Tibial nerve (tissue), 4 donors: Measurements from ENCODE around the gene ZFPL1. TPM values are rescaled to one million over a fixed set of nuclear protein-coding genes. Genes with fewer than 3 reads are reported as not detected.

ENCODE experiments used
- DNase-seq, 2 donors: peaks; one replicate each; pipeline ENCODE4 v3.0.0-alpha.2; 2019; ENCODE audit warnings: low spot score in 2 of 2
- H3K27ac ChIP-seq, 4 donors: fragments of 200-600 bp; sonication (generic) in 3 of 4; one replicate each; pipeline ENCODE4 v1.5.1; 2017 to 2019; ENCODE audit warnings: mild to moderate bottlenecking in 1 of 4
- H3K27me3 ChIP-seq, 2 donors: fragments of 200-600 bp; sonication (generic) in 1 of 2; one replicate each; pipeline versions ENCODE4 v1.5.1 to v1.6.0; 2017 to 2019
- H3K36me3 ChIP-seq, 3 donors: fragments of 200-600 bp; sonication (generic); one replicate each; pipeline ENCODE4 v1.5.1; 2018 to 2019
- H3K4me1 ChIP-seq, 4 donors: fragments of 200-600 bp; sonication (generic) in 3 of 4; one replicate each; pipeline ENCODE4 v1.5.1; 2017 to 2019
- H3K4me3 ChIP-seq, 4 donors: fragments of 200-600 bp; sonication (generic) in 3 of 4; one replicate each; pipeline ENCODE4 v1.5.1; 2017 to 2019; ENCODE audit warnings: mild to moderate bottlenecking in 1 of 4, moderate library complexity in 1 of 4
- H3K9me3 ChIP-seq, 4 donors: fragments of 200-600 bp; sonication (generic) in 3 of 4; one replicate each; pipeline ENCODE4 v1.5.1; 2017 to 2019
- CTCF ChIP-seq, 5 experiments: fragments of 200-600 bp in 3 of 5; fragments of 450-650 bp in 2 of 5; sonication (generic) in 3 of 5; IDR thresholded peaks; one replicate each; pipeline ENCODE4 v1.5.1; 2016 to 2019; ENCODE audit warnings: antibody characterized with exemption in 5 of 5, mild to moderate bottlenecking in 3 of 5, moderate library complexity in 2 of 5
- EP300 ChIP-seq, 2 donors: sonication (generic); formaldehyde crosslinking; IDR thresholded peaks; one replicate each; pipeline ENCODE4 v1.6.1; 2017; ENCODE audit warnings: antibody characterized with exemption in 2 of 2, mild to moderate bottlenecking in 1 of 2
- POLR2A ChIP-seq, 2 donors: fragments of 450-650 bp; IDR thresholded peaks; one replicate each; pipeline ENCODE4 v1.6.1; 2017; ENCODE audit warnings: antibody characterized with exemption in 2 of 2, mild to moderate bottlenecking in 2 of 2, moderate library complexity in 2 of 2
- WGBS, 2 donors: methylation state at CpG; one replicate each; pipeline ENCODE4 v1.1.5; 2018; 5-methylcytosine and 5-hydroxymethylcytosine counted together
- total RNA-seq, 4 donors: library from RNA; depleted of rRNA; stranded (reverse); fragments of >200 nt; gene quantifications; one replicate each; pipeline ENCODE4 v1.1.0, GENCODE V29; 2016

ZFPL1 gene
- total RNA-seq, 4 donors from 2014 or later: 28.0 to 48.3 (median 35.1) TPM

- Histone ChIP-seq H3K36me3 (peaks cover 0 to 27% (median 0%) of the 10 kb centered on the region in 3 donors), H3K27ac (no peak overlapping the region), H3K4me3 (no peak overlapping the region), H3K27me3 (no peaks in the 10 kb centered on the region), H3K9me3 (no peaks in the 10 kb centered on the region), H3K4me1 (peaks cover 0 to 41% (median 10%) of the 10 kb centered on the region in 4 donors)
- TF ChIP-seq POLR2A (IDR thresholded peaks at IDR 0.05) (no peak), EP300 (IDR thresholded peaks at IDR 0.05) (no peak), CTCF (IDR thresholded peaks at IDR 0.05) (no peak)
- DNase-seq: no peak
- 87 to 88% methylated on average over 6 of the region's 6 CpGs for WGBS, 2 donors
These were observed 16.8 kb downstream of the ZFPL1 start for GRCh38 chr11:65100674-65101350.

GRCh38 chr11:65102142-65103095, 18.4 kb downstream of the ZFPL1 start:
- no peak for DNase-seq
- Histone ChIP-seq H3K27me3 (no peaks in the 10 kb centered on the region), H3K4me1 (peaks cover 0 to 32% (median 2%) of the 10 kb centered on the region in 4 donors), H3K4me3 (no peak overlapping the region), H3K36me3 (peaks cover 0 to 32% (median 0%) of the 10 kb centered on the region in 3 donors), H3K9me3 (no peaks in the 10 kb centered on the region), H3K27ac (no peak overlapping the region)
- WGBS, 2 donors: 65 to 68% methylated on average over 8 of the region's 8 CpGs
- TF ChIP-seq POLR2A (IDR thresholded peaks at IDR 0.05) (no peak), EP300 (IDR thresholded peaks at IDR 0.05) (no peak), CTCF (IDR thresholded peaks at IDR 0.05) (no peak)

- DNase-seq: no peak
- Histone ChIP-seq H3K4me3 (no peak overlapping the region), H3K4me1 (peaks cover 0 to 21% (median 0%) of the 10 kb centered on the region in 4 donors), H3K9me3 (no peaks in the 10 kb centered on the region), H3K36me3 (peaks cover 0 to 32% (median 7%) of the 10 kb centered on the region in 3 donors), H3K27me3 (no peaks in the 10 kb centered on the region), H3K27ac (no peak overlapping the region)
- TF ChIP-seq CTCF (IDR thresholded peaks at IDR 0.05): no peak
- no peak for TF ChIP-seq EP300 (IDR thresholded peaks at IDR 0.05)
- no peak for TF ChIP-seq POLR2A (IDR thresholded peaks at IDR 0.05)
These were observed 19.5 kb downstream of the ZFPL1 start for GRCh38 chr11:65103476-65103875.

GRCh38 chr11:65104628-65105027, 20.6 kb downstream of the ZFPL1 start:
- no peak overlapping the region for H3K27ac ChIP-seq
- peaks cover 0 to 44% (median 7%) of the 10 kb centered on the region in 3 donors for H3K36me3 ChIP-seq
- H3K4me3 ChIP-seq: no peak overlapping the region
- TF ChIP-seq EP300 (IDR thresholded peaks at IDR 0.05) (no peak), CTCF (IDR thresholded peaks at IDR 0.05) (no peak), POLR2A (IDR thresholded peaks at IDR 0.05) (no peak)
- H3K27me3 ChIP-seq: no peaks in the 10 kb centered on the region
- DNase-seq: no peak
- whole genome bisulfite sequencing, 2 donors: 75 to 80% methylated on average over 4 of the region's 4 CpGs
- no peaks in the 10 kb centered on the region for H3K9me3 ChIP-seq
- H3K4me1 ChIP-seq: peaks cover 0 to 13% (median 0%) of the 10 kb centered on the region in 4 donors

GRCh38 chr11:65107078-65107477, 23.1 kb downstream of the ZFPL1 start:
- WGBS, 2 donors: 88 to 90% methylated on average over 14 to 15 of the region's 15 CpGs
- H3K9me3 ChIP-seq: no peaks in the 10 kb centered on the region
- no peaks in the 10 kb centered on the region for H3K27me3 ChIP-seq
- H3K4me1 ChIP-seq: peaks cover 0 to 28% (median 10%) of the 10 kb centered on the region in 4 donors
- H3K4me3 ChIP-seq: no peak overlapping the region
- no peak for DNase-seq
- peaks cover 0 to 48% (median 7%) of the 10 kb centered on the region in 3 donors for H3K36me3 ChIP-seq
- TF ChIP-seq CTCF (IDR thresholded peaks at IDR 0.05): no peak
- no peak for TF ChIP-seq EP300 (IDR thresholded peaks at IDR 0.05)
- no peak for TF ChIP-seq POLR2A (IDR thresholded peaks at IDR 0.05)
- H3K27ac ChIP-seq: no peak overlapping the region
